ENCODE results near the gene ZSWIM1. TPM values are rescaled to one million over a fixed set of nuclear protein-coding genes. Genes with fewer than 3 reads are reported as not detected.

Gene ZSWIM1
- total and polyA plus RNA-seq, 2 of the 4 experiments (the other 2 are of a cell fraction) = 4.2 to 10.0 TPM

GRCh38 chr20:45904583-45905504, 23.8 kb downstream of the ZSWIM1 start:
- Histone ChIP-seq H3K14ac (replicated peaks; ENCODE audit: low read depth, low read length) (no peak overlapping the region), H2BK120ac (ENCODE audit: low read depth, low read length) (no peak overlapping the region), H3K79me1 (ENCODE audit: low read depth in 1 of 2, low read length in 2 of 2) (peaks cover 0 to 9% of the 10 kb centered on the region in 2 experiments; a peak in 2 of 4 replicates), H3K56ac (ENCODE audit: extremely low read depth, insufficient read depth, low read length) (no peak overlapping the region), H3K9me3 (ENCODE audit: control insufficient read depth, insufficient read depth, low read length) (no peaks in the 10 kb centered on the region), H4K91ac (ENCODE audit: insufficient read depth, low read depth, low read length) (no peak overlapping the region; the same call in 1 of the 2 replicates), H3K4me2 (ENCODE audit: low read depth, low read length) (no peak overlapping the region), H3K4me3 (ENCODE audit: insufficient read depth, low read depth, low read length) (no peak overlapping the region), H2BK5ac (ENCODE audit: low read depth, low read length, poor library complexity, severe bottlenecking) (no peak overlapping the region), H2BK15ac (ENCODE audit: low read depth, low read length) (no peak overlapping the region), H2BK20ac (ENCODE audit: low read depth, low read length) (no peak overlapping the region; the same call in 1 of the 2 replicates), H3K18ac (ENCODE audit: low read depth, low read length) (no peak overlapping the region), H2AK9ac (replicated peaks; ENCODE audit: low read depth, low read length, poor library complexity) (peak overlapping the region; percentile 40), H3K27ac (ENCODE audit: insufficient read depth, low read length) (no peak overlapping the region), H4K20me1 (ENCODE audit: insufficient read depth, low read length) (peaks cover 5% of the 10 kb centered on the region; the same call in 1 of the 2 replicates), H2AK5ac (ENCODE audit: low read depth, low read length) (no peak overlapping the region; the same call in 1 of the 2 replicates), H4K8ac (ENCODE audit: low read depth in 2 of 2, low read length in 2 of 2) (peak overlapping the region in 1 of 2 experiments; percentile 25; a peak in 1 of 4 replicates), H3K27me3 (ENCODE audit: control insufficient read depth, insufficient read depth, low read length) (no peaks in the 10 kb centered on the region), H3K4me1 (ENCODE audit: control insufficient read depth, insufficient read depth, low read length) (peaks cover 3% of the 10 kb centered on the region), H3K9me1 (ENCODE audit: insufficient read depth, low read length) (peaks cover 19% of the 10 kb centered on the region), H3K23ac (ENCODE audit: low read depth, low read length) (no peak overlapping the region), H2AFZ (replicated peaks; ENCODE audit: low read length, poor library complexity) (no peak overlapping the region), H4K5ac (ENCODE audit: low read depth, low read length) (no peak overlapping the region), H3K36me3 (ENCODE audit: control insufficient read depth, insufficient read depth, low read length) (peaks cover 38% of the 10 kb centered on the region; the same call in 1 of the 2 replicates), H3K4ac (ENCODE audit: low read depth, low read length) (peak overlapping the region; percentile 18; the same call in 1 of the 2 replicates), H3K9ac (ENCODE audit: low read depth, low read length) (no peak overlapping the region)
- intact Hi-C loops (cut with micrococcal nuclease) (no loop called here), in situ Hi-C loops (cut with MboI; ENCODE audit: low sequenced_read_pairs) (loop anchor here (25.0 kb wide), 1 partner anchor 568 kb away; the partner anchor contains the start of gene SDC4), dilution Hi-C loops (cut with HindIII; ENCODE audit: low sequenced_read_pairs, unreplicated experiment) (no loop called here)
- ChIA-PET CTCF (interaction anchor here (1.3 to 1.5 kb wide), 2 partner anchors 13 to 15 kb away, joined by 3 read pairs; no protein-coding TSS in a partner anchor), POLR2A (ENCODE audit: unreplicated experiment) (interaction anchor here (0.9 to 1.1 kb wide), 4 partner anchors 8 to 29 kb away, joined by 3 to 6 read pairs (median 4); no protein-coding TSS in a partner anchor)
- TF ChIP-seq POLR2A (IDR thresholded peaks at IDR 0.05; ENCODE audit: low read depth, low read length) (no peak), MXI1 (IDR thresholded peaks at IDR 0.05; ENCODE audit: borderline replicate concordance, low read depth, low read length) (no peak), SMC3 (IDR thresholded peaks at IDR 0.05; ENCODE audit: low read depth, low read length) (no peak), FOS (IDR thresholded peaks at IDR 0.05; ENCODE audit: low read depth, low read length) (no peak), RAD21 (IDR thresholded peaks at IDR 0.05; ENCODE audit: low read length) (no peak), BHLHE40 (IDR thresholded peaks at IDR 0.05; ENCODE audit: low read depth, low read length) (no peak), MAFK (IDR thresholded peaks at IDR 0.05; ENCODE audit: low read depth, low read length) (no peak), CEBPB (IDR thresholded peaks at IDR 0.05; ENCODE audit: low read depth, low read length) (no peak), USF2 (IDR thresholded peaks at IDR 0.05; ENCODE audit: low read depth, low read length) (no peak)
- TF ChIP-seq, protein P1, sequence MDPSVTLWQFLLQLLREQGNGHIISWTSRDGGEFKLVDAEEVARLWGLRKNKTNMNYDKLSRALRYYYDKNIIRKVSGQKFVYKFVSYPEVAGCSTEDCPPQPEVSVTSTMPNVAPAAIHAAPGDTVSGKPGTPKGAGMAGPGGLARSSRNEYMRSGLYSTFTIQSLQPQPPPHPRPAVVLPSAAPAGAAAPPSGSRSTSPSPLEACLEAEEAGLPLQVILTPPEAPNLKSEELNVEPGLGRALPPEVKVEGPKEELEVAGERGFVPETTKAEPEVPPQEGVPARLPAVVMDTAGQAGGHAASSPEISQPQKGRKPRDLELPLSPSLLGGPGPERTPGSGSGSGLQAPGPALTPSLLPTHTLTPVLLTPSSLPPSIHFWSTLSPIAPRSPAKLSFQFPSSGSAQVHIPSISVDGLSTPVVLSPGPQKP (IDR thresholded peaks at IDR 0.05; ENCODE audit: borderline replicate concordance, low read depth, low read length) = no peak
- 91% methylated on average over 3 of the region's 16 CpGs; no CpG with 5 or more reads in 1 of the 2 experiments for whole genome bisulfite sequencing, 2 experiments (ENCODE audit: extremely low coverage in 2 of 2, insufficient read length in 1 of 2)
- no TSS peak for BruUV-seq (replicated peaks)
- ATAC-seq (ENCODE audit: low read depth) (peak; percentile 20; the same call in 1 of the 2 replicates), DNase-seq (no peak)
